ENCODE results near the gene GORAB.

DNA sequence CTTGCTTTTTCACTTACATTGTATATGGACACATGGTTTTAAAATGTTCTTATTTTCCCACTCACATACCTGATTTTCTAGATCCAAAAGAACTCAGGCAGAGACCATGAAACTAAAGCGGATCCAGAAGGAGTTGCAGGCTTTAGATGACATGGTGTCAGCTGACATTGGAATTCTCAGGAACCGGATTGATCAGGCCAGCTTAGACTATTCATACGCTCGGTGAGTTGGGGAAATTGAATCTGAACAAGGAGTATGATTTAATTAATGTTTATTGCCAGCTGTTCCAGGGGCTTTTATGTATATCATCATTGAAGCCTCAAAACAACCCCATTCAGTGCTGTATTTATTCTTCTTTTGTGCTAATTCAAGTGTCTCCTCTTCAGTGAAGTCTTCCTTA is 12.7 kb downstream of the GORAB start:
- TF ChIP-seq, protein P1, sequence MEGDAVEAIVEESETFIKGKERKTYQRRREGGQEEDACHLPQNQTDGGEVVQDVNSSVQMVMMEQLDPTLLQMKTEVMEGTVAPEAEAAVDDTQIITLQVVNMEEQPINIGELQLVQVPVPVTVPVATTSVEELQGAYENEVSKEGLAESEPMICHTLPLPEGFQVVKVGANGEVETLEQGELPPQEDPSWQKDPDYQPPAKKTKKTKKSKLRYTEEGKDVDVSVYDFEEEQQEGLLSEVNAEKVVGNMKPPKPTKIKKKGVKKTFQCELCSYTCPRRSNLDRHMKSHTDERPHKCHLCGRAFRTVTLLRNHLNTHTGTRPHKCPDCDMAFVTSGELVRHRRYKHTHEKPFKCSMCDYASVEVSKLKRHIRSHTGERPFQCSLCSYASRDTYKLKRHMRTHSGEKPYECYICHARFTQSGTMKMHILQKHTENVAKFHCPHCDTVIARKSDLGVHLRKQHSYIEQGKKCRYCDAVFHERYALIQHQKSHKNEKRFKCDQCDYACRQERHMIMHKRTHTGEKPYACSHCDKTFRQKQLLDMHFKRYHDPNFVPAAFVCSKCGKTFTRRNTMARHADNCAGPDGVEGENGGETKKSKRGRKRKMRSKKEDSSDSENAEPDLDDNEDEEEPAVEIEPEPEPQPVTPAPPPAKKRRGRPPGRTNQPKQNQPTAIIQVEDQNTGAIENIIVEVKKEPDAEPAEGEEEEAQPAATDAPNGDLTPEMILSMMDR (IDR thresholded peaks at IDR 0.05) = no peak
- TF ChIP-seq POLR2A (IDR thresholded peaks at IDR 0.05) (no peak), EP300 (IDR thresholded peaks at IDR 0.05) (no peak)
